AG10803 (cell line): ENCODE measurements around the gene ZNF350.
"Not testable (repeated sequence)": the region's sequence is repeated elsewhere in the genome, so short reads cannot be mapped to it uniquely, and the experiment has no call there.

ENCODE experiments used
- DNase-seq: peaks from one replicate; pipeline ENCODE4 v3.0.0; 2010; ENCODE audit warnings: low read depth
- H3K4me3 ChIP-seq: 2 replicates; pipeline ENCODE4 v1.5.1; 2011; ENCODE audit warnings: mild to moderate bottlenecking, low read length, control low read depth
- CTCF ChIP-seq: conservative IDR thresholded peaks from 2 replicates; pipeline ENCODE4 v1.5.1; 2011; ENCODE audit warnings: mild to moderate bottlenecking, low read length, control low read depth, inconsistent platforms

ZNF350 gene

GRCh38 chr19:52020506-52020905 is 33.9 kb upstream of the ZNF350 start:
- no peak for DNase-seq
- TF ChIP-seq CTCF, result no peak
- H3K4me3 ChIP-seq, result no peak overlapping the region

- no peak for DNase-seq
- no peak overlapping the region for H3K4me3 ChIP-seq
- TF ChIP-seq CTCF, result no peak
These were observed 24.0 kb upstream of the ZNF350 start for GRCh38 chr19:52010674-52011073.

- peak within 1 kb of the TSS; percentile 97 for H3K4me3 ChIP-seq
- peak; percentile 80 for DNase-seq
- TF ChIP-seq CTCF, result no peak
These were observed 21.3 kb upstream of the ZNF350 start, which contains the start of gene ZNF615 for GRCh38 chr19:52007806-52008557. ZNF615 (minus strand) TSS chr19:52008211; CDS start chr19:52003711, 4,500 bp downstream.

GRCh38 chr19:52007451-52007805 is 20.8 kb upstream of the ZNF350 start:
- DNase-seq, result peak; percentile 5
- H3K4me3 ChIP-seq, result peak overlapping the region; percentile 97
- no peak for TF ChIP-seq CTCF

- no peak for DNase-seq
- no peak for TF ChIP-seq CTCF
- H3K4me3 ChIP-seq, result no peak overlapping the region
These were observed 7.5 kb upstream of the ZNF350 start for GRCh38 chr19:51994048-51994644.

- no peak for DNase-seq
- no peak overlapping the region for H3K4me3 ChIP-seq
- TF ChIP-seq CTCF, result no peak
These were observed 6.8 kb upstream of the ZNF350 start for GRCh38 chr19:51993422-51993821.

GRCh38 chr19:51983361-51983760 is 3.3 kb downstream of the ZNF350 start:
- DNase-seq, result no peak
- H3K4me3 ChIP-seq, result no peak overlapping the region
- no peak for TF ChIP-seq CTCF

- DNase-seq, H3K4me3 ChIP-seq: not testable (repeated sequence)
These were observed 5.7 kb downstream of the ZNF350 start for GRCh38 chr19:51980926-51981325.
